NCI-H187 (cell line): ENCODE data around the gene DNAJC12.
"Not testable (repeated sequence)": the region's sequence is repeated elsewhere in the genome, so short reads cannot be mapped to it uniquely, and the experiment has no call there.

ENCODE experiments used
- DNase-seq, 2 experiments: peaks; one replicate each; lab custom pipeline; 2025; lab: John Stamatoyannopoulos, UW

The DNAJC12 gene

DNA sequence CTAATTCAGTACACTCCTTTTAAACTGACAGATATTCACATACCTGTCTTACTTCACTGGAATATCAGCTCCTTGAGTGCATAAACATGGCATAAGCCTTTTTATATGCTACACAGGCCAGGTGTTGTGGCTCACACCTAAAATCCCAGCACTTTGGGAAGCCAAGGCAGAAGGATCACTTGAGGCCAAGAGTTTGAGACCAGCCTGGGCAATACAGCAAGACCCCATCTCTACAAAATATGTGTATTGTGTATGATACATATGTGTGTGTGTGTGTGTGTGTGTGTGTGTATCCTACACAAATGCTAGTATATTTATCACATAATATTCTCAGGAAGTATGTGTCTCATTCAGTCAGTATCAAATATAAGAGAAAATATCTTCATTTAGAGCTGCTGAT lies 45.3 kb downstream of the DNAJC12 start:
- DNase-seq = no peak

DNA sequence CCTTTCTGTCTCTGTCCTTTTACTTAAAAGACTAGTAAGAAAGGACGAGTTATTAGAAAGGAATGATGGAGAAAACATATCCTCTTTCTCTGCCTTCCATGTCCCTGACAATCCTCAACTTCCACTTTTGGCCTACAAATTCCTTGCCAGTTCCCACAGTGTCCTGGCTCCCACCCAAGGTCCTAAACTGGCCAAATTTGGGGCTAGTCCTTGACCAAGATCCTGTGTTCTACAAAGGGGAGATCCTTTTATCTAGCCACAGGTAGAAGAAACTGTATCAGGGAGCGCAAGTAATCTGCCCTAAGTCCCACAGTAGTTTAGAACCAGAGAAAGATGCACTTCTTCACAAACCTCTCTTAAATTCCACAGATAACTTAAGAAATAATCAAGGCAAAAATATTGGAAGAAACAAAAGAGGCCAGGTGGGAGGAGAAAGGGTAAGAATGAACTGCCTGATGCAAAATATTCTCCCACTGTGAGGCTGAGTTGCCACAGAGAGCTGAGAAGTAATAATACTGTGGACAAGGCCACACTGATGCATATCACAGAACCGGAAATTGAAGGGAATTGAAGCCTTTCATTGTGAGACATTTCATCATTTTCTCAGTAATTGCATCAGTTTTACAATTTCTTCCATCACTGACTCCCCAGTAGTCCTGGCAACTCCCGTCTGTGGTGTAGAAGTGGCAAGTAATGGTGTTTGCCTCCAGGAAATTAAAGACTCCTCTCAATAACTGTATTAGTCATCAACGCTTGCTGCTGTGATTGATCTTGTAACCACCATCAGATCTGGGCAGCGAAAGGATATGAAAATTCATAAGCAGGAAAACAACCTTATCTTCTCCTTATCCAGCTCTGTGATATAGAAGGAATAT lies 47.2 kb downstream of the DNAJC12 start:
- DNase-seq = no peak

DNA sequence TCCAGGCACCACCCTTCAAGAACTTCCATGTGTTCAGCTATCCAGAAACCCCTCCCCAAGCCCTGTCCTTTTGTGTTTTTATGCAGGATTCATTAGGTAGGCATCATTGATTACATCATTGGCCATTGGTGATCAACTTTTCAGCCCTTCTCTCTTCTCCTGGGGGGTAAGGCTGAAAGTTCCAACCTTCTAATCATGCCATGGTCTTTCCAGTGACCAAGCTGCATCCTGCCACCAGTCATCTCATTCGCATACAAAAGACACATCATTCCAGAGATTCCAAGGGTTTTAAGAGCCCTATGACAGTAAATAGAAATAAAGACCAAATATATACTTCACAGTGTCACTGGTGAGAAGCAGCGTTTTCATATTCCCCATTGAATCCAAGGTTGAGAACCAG lies 48.2 kb downstream of the DNAJC12 start:
- no peak for DNase-seq

GRCh38 chr10:67788028-67788886 lies 49.7 kb downstream of the DNAJC12 start:
- DNase-seq = no peak

DNA sequence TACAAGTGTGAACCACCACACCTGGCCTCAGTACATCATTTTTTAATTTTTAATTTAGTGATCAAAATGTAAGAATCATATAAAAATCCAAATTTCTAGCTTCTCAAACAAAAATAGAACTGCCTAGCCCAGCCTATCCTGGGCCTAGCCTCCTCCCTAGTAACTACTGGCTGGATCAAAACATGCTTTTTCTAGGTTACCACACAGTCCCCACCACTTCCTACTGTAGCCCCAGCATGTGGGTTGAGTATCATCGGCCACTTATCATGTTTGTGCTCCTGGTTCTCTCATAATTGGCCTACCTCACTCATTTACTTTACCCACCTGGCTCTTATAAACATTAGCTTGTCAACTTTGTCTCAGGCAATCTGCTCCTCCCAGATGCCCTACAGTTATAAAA lies 52.9 kb downstream of the DNAJC12 start:
- DNase-seq = no peak

DNA sequence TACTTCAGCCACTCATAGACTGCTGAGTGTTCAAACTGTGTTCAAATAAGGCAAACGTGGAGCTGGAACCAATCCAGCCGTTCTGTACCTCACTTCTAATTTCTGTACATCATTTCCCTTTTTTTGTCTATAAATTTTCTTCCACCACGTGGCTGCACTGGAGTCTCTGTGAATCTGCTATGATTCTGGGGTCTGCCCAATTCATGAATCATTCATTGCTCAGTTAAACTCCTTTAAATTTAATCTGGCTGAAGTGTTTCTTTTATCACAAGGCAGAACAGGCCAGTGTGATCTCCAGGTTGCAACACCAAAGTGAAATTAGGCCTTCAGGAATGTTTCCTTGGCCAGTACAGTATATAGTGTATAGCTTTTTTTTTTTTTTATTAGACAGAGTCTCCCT lies 53.5 kb downstream of the DNAJC12 start:
- no peak for DNase-seq

DNA sequence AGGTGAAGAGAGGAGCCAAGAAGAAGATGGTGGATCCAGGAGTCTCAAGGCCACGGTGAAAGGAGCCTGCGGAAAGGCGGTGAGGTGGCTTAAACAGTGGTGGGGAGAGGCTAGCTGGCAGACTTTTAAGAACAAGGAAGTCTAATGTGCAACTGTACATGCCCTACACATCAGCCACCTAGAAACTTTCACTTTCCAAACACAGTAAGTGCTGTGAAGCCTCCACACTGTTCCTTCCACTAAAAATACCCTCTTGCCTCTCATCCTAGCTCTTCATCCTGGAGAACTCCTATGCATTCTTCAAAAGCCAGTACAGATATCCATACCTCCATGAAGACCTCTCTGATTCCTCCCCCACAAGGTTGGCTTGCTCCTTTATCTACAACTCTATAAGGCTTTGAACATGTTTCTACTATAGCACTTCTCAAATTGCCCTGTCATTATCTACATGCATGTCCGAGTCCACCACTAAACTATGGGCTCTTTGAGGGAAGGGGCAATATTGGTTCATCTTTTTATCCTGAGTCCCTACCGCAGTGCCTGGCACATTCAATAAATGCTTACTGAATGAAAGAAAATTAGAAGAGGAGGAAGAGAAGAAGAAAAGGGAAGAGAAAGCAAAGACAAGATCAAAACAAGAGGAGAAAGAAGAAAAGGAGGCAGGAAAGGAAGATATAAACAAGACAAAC lies 54.2 kb downstream of the DNAJC12 start:
- DNase-seq = no peak

DNA sequence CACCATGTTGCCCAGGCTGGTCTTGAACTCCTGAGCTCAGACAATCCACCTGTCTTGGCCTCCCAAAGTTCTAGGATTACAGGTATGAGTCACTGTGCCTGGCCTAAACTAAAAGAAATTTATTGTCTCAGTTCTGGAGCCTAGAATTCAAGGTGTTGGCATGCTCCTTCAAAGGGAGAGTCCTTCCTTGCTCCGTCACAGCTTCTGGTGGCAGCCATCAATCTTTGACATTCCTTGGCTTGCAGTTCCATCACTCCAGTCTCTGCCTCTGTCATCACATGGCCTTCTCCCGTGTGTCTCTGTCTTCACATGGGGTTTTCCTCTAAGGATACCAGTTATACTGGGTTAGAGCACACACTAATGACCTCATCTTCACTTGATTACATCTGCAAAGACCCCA lies 55.5 kb downstream of the DNAJC12 start:
- no peak for DNase-seq

GRCh38 chr10:67780759-67781538 lies 57.0 kb downstream of the DNAJC12 start:
- no peak for DNase-seq

- DNase-seq = not testable (repeated sequence)
These were observed 57.8 kb downstream of the DNAJC12 start for GRCh38 chr10:67780204-67780621.

DNA sequence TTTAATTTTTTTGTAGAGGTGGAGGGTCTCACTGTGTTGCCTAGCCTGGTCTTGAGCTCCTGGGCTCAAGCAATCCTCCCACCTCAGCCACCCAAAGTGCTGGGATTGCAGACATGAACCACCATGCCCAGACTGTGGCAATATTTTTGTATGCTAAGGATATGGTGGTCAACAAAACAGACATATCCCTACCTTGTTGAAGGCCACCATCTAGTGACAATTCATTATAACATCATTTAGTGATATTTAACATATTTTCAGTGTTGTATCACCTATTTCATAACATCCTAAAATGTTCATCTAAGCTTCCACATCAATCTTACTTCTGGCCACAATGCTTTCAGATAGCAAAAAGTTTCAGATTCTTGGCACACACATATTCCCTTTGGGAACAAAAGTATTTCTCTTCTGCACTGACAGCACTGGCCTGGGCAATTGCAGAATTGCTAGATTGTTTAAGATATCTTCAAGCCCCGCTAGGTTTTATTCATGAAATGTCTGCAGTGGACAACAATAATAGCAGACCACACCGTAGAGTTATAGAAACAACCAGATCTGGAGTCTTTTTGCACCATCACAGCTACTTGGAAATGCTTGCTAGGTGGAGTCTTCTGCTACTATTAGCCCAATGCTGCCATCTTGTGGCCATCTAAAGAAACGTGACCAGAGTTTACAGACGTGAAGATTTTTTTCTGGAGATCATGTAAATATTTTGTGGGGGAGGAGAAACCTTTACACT lies 58.4 kb downstream of the DNAJC12 start:
- DNase-seq = peak; percentile 2 to 14

GRCh38 chr10:67776371-67776770 lies 61.6 kb downstream of the DNAJC12 start:
- no peak for DNase-seq

DNA sequence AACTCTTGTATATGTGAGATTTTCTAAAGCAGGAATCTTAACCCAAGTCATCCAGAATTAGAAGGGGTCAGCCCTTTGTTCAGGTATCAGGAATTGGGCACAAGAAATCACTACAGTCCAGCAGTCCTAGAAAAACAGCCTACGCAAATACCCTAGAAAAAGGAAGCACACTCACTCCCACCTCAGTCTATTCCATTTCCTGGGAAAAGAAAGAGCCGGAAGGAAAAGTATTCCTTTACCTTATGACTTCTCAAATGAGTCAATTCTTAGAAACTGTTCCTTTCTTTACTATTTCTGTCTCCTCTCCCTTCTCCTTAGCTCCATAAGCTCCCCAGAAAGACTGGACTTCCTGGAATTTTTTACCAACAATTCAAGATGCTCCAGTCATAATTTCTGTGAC lies 62.7 kb downstream of the DNAJC12 start:
- DNase-seq = no peak

DNA sequence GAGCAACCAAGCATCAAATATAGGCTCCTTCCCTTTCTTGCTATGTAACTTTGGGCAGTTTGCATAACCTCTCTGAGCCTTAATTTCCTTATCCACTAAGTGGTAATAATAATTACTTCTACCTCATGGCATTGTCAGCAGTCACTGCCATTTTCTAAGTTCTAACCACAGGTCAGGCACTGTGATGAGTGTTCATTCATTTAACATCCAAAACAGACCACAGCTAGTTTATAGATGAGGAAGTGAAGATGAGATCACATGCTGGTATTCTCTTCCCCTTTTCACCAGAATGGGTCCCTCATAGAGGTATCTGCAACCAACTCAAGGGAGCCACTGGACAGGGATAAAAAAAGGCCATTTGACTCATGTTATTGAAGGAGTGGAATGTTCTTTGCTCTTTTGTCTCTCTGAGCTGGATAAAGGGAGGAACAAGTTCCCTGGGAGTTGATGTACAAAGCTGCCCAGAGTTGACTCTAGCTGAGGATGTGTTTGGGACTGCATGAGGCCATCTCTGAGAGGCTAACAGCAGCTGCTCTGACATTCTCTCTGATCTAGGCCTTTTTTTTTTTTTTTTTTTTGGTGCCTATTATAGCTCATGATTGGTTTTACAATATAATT lies 65.0 kb downstream of the DNAJC12 start:
- DNase-seq = no peak

DNA sequence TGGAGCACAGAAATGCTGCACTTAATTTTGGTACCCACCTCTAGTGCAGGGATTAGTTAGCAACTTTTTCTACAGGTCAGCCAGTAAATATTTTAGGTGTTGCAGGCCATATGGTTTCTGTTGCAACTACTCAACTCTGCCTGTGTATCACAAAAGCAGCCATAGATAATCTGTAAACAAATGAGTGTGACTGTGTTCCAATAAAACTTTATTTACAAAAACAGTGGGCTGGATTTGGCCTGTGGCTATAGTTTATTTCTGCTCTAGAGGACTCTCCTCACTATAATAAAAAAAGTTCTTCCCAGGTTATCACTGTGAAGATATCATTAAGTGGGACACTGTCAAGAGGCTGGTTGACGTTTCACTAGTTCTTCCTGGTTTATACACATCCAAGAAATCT lies 65.8 kb downstream of the DNAJC12 start:
- no peak for DNase-seq

DNA sequence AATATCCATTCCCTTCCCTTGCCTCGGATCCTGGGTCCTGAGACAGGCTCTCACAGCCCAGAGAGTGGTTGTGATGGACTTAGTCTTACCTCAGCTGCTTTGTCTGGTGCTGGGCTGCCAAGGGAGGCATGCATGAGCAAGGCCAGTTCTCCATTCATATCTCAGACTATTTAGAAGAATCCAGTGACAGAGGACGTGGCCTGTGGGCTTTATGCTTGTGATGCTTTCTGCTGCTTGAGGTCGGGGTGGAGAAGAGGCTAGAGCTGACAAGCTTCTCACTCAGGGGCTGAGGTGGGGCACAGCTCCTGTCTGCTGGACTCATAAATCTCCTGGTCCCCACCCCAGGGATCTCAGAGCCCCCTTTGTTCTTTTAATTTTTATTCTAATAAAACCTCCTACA lies 66.8 kb downstream of the DNAJC12 start:
- DNase-seq = no peak

GRCh38 chr10:67770537-67770936 lies 67.5 kb downstream of the DNAJC12 start:
- no peak for DNase-seq

DNA sequence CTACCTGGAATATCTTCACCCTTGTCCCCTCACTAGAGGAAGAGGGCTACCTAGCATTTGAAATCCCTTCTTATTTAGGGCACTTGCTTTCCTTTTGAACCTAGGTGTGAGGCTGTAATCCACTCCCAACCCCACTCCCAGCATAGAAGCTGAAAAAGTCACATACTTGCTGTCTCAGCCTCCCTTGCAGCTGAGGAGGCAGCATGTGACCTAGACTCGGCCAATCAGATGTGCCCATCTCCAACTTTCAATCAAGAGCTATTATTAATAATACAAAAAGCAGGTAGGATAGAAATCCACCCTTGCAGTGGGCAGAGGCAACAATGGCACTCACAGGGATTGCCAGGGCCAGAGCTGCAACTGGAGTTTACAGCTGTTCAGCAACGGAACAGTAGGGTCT lies 70.7 kb downstream of the DNAJC12 start:
- DNase-seq = no peak

DNA sequence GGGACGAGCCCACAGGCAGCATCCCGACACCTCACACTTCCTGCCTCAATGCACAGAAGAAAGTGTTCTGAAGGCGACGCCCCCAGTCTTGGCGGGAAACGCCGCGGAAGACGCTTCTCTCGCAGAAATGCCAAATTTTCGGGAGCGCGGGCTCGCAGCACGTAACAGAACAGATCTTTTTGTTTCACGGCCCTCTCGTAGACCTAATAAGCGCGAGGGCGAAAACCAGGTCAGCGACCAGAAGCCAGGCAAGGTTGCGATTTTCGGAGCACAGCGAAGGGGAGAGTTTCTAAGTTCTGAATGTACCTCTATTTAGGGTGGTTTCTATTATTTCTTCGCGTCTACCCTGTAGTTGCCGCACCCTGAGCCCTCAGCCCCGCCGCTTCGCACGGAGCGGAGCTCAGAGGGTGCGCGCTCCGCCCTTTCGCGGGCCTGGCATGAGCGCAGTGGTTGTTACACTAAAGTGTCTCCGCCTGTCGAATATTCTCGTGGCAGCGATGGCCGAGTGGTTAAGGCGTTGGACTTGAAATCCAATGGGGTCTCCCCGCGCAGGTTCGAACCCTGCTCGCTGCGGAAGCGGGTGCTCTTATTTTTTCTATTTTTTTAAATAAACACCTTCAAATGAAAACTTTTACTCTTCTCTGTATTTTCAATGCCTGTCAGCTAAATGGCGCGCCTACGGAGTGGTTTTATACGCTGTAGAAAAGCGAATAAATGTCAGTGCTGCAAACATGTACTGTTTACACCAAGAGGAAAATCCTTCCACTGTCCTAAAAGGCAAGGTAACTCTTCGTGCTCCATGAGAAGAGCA lies 73.8 kb downstream of the DNAJC12 start:
- peak; percentile 48 to 77 for DNase-seq
